ENCODE measurements around the gene DRAM1.
"Not testable (repeated sequence)": the region's sequence is repeated elsewhere in the genome, so short reads cannot be mapped to it uniquely, and the experiment has no call there.

Gene DRAM1

GRCh38 chr12:101859664-101860607, 17.4 kb upstream of the DRAM1 start:
- Histone ChIP-seq H3K9ac (ENCODE audit: low read length in 2 of 2) (no peak overlapping the region), H3K4me3 (ENCODE audit: low read length in 2 of 2) (no peak overlapping the region), H3K27ac (ENCODE audit: low read length) (no peak overlapping the region), H3K4me1 (ENCODE audit: control insufficient read depth, insufficient read depth, low read length) (peaks cover 3% of the 10 kb centered on the region), H3K36me3 (ENCODE audit: control insufficient read depth in 2 of 2, insufficient read depth in 2 of 2, low read length in 2 of 2) (no peaks in the 10 kb centered on the region), H3K27me3 (ENCODE audit: control insufficient read depth in 1 of 2, insufficient read depth in 2 of 2, low read length in 2 of 2) (no peaks in the 10 kb centered on the region), H3K9me3 (ENCODE audit: control insufficient read depth in 2 of 2, low read length in 2 of 2) (no peaks in the 10 kb centered on the region)

- H3K4me1 ChIP-seq (ENCODE audit: control insufficient read depth, insufficient read depth, low read length); H3K9me3 ChIP-seq (ENCODE audit: control insufficient read depth in 2 of 2, low read length in 2 of 2); H3K27me3 ChIP-seq (ENCODE audit: control insufficient read depth in 1 of 2, insufficient read depth in 2 of 2, low read length in 2 of 2): not testable (repeated sequence)
Observed at GRCh38 chr12:101861688-101862087, 15.7 kb upstream of the DRAM1 start.

GRCh38 chr12:101862245-101862644, 15.1 kb upstream of the DRAM1 start:
- Histone ChIP-seq H3K4me1 (ENCODE audit: control insufficient read depth, insufficient read depth, low read length) (no peaks in the 10 kb centered on the region), H3K27ac (ENCODE audit: low read length) (no peak overlapping the region), H3K9ac (ENCODE audit: low read length in 2 of 2) (no peak overlapping the region), H3K9me3 (ENCODE audit: control insufficient read depth in 2 of 2, low read length in 2 of 2) (no peaks in the 10 kb centered on the region), H3K27me3 (ENCODE audit: control insufficient read depth in 1 of 2, insufficient read depth in 2 of 2, low read length in 2 of 2) (no peaks in the 10 kb centered on the region), H3K36me3 (ENCODE audit: control insufficient read depth in 2 of 2, insufficient read depth in 2 of 2, low read length in 2 of 2) (no peaks in the 10 kb centered on the region), H3K4me3 (ENCODE audit: low read length in 2 of 2) (no peak overlapping the region)

More at GRCh38 chr12:101861688-101862087, 15.7 kb upstream of the DRAM1 start:
- not testable (repeated sequence) for H3K4me3 ChIP-seq (ENCODE audit: low read length in 2 of 2); H3K9ac ChIP-seq (ENCODE audit: low read length in 2 of 2); H3K36me3 ChIP-seq (ENCODE audit: control insufficient read depth in 2 of 2, insufficient read depth in 2 of 2, low read length in 2 of 2); H3K27ac ChIP-seq (ENCODE audit: low read length)

GRCh38 chr12:101863981-101864380, 13.4 kb upstream of the DRAM1 start:
- Histone ChIP-seq H3K9me3 (ENCODE audit: control insufficient read depth in 2 of 2, low read length in 2 of 2) (no peaks in the 10 kb centered on the region), H3K4me3 (ENCODE audit: low read length in 2 of 2) (no peak overlapping the region), H3K9ac (ENCODE audit: low read length in 2 of 2) (no peak overlapping the region), H3K27me3 (ENCODE audit: control insufficient read depth in 1 of 2, insufficient read depth in 2 of 2, low read length in 2 of 2) (no peaks in the 10 kb centered on the region), H3K36me3 (ENCODE audit: control insufficient read depth in 2 of 2, insufficient read depth in 2 of 2, low read length in 2 of 2) (no peaks in the 10 kb centered on the region), H3K27ac (ENCODE audit: low read length) (no peak overlapping the region), H3K4me1 (ENCODE audit: control insufficient read depth, insufficient read depth, low read length) (no peaks in the 10 kb centered on the region)

GRCh38 chr12:101866615-101867373, 10.6 kb upstream of the DRAM1 start:
- Histone ChIP-seq H3K36me3 (ENCODE audit: control insufficient read depth in 2 of 2, insufficient read depth in 2 of 2, low read length in 2 of 2) (no peaks in the 10 kb centered on the region), H3K4me3 (ENCODE audit: low read length in 2 of 2) (no peak overlapping the region), H3K9me3 (ENCODE audit: control insufficient read depth in 2 of 2, low read length in 2 of 2) (no peaks in the 10 kb centered on the region), H3K9ac (ENCODE audit: low read length in 2 of 2) (no peak overlapping the region), H3K27me3 (ENCODE audit: control insufficient read depth in 1 of 2, insufficient read depth in 2 of 2, low read length in 2 of 2) (no peaks in the 10 kb centered on the region), H3K27ac (ENCODE audit: low read length) (no peak overlapping the region), H3K4me1 (ENCODE audit: control insufficient read depth, insufficient read depth, low read length) (no peaks in the 10 kb centered on the region)

- H3K4me1 ChIP-seq (ENCODE audit: control insufficient read depth, insufficient read depth, low read length); H3K27me3 ChIP-seq (ENCODE audit: control insufficient read depth in 1 of 2, insufficient read depth in 2 of 2, low read length in 2 of 2); H3K9me3 ChIP-seq (ENCODE audit: control insufficient read depth in 2 of 2, low read length in 2 of 2); H3K4me3 ChIP-seq (ENCODE audit: low read length in 2 of 2); H3K27ac ChIP-seq (ENCODE audit: low read length); H3K36me3 ChIP-seq (ENCODE audit: control insufficient read depth in 2 of 2, insufficient read depth in 2 of 2, low read length in 2 of 2); H3K9ac ChIP-seq (ENCODE audit: low read length in 2 of 2): not testable (repeated sequence)
Observed at GRCh38 chr12:101867619-101868018, 9.8 kb upstream of the DRAM1 start.

- Histone ChIP-seq H3K4me3 (ENCODE audit: low read length in 2 of 2) (no peak overlapping the region), H3K27ac (ENCODE audit: low read length) (no peak overlapping the region), H3K9ac (ENCODE audit: low read length in 2 of 2) (no peak overlapping the region), H3K4me1 (ENCODE audit: control insufficient read depth, insufficient read depth, low read length) (no peaks in the 10 kb centered on the region), H3K27me3 (ENCODE audit: control insufficient read depth in 1 of 2, insufficient read depth in 2 of 2, low read length in 2 of 2) (no peaks in the 10 kb centered on the region), H3K36me3 (ENCODE audit: control insufficient read depth in 2 of 2, insufficient read depth in 2 of 2, low read length in 2 of 2) (no peaks in the 10 kb centered on the region), H3K9me3 (ENCODE audit: control insufficient read depth in 2 of 2, low read length in 2 of 2) (no peaks in the 10 kb centered on the region)
Observed at GRCh38 chr12:101870925-101871324, 6.5 kb upstream of the DRAM1 start.

GRCh38 chr12:101875162-101875561, 2.2 kb upstream of the DRAM1 start:
- Histone ChIP-seq H3K27ac (ENCODE audit: low read length) (peak overlapping the region; percentile 49), H3K27me3 (ENCODE audit: control insufficient read depth in 1 of 2, insufficient read depth in 2 of 2, low read length in 2 of 2) (no peaks in the 10 kb centered on the region), H3K9me3 (ENCODE audit: control insufficient read depth in 2 of 2, low read length in 2 of 2) (no peaks in the 10 kb centered on the region), H3K4me1 (ENCODE audit: control insufficient read depth, insufficient read depth, low read length) (peaks cover 6% of the 10 kb centered on the region), H3K9ac (ENCODE audit: low read length in 2 of 2) (no peak overlapping the region), H3K36me3 (ENCODE audit: control insufficient read depth in 2 of 2, insufficient read depth in 2 of 2, low read length in 2 of 2) (no peaks in the 10 kb centered on the region), H3K4me3 (ENCODE audit: low read length in 2 of 2) (no peak overlapping the region)

- peak overlapping the region; percentile 94 to 96 for H3K9ac ChIP-seq (ENCODE audit: low read length in 2 of 2)
- no peaks in the 10 kb centered on the region for H3K36me3 ChIP-seq (ENCODE audit: control insufficient read depth in 2 of 2, insufficient read depth in 2 of 2, low read length in 2 of 2)
- peak overlapping the region; percentile 88 for H3K27ac ChIP-seq (ENCODE audit: low read length)
- H3K4me1 ChIP-seq (ENCODE audit: control insufficient read depth, insufficient read depth, low read length): peaks cover 6% of the 10 kb centered on the region
- H3K4me3 ChIP-seq (ENCODE audit: low read length in 2 of 2): peak overlapping the region; percentile 77 to 98
- H3K9me3 ChIP-seq (ENCODE audit: control insufficient read depth in 2 of 2, low read length in 2 of 2): no peaks in the 10 kb centered on the region
- H3K27me3 ChIP-seq (ENCODE audit: control insufficient read depth in 1 of 2, insufficient read depth in 2 of 2, low read length in 2 of 2): no peaks in the 10 kb centered on the region
Observed at GRCh38 chr12:101876322-101876860, 989 bp upstream of the DRAM1 start.

- Histone ChIP-seq H3K27me3 (ENCODE audit: control insufficient read depth in 1 of 2, insufficient read depth in 2 of 2, low read length in 2 of 2) (no peaks in the 10 kb centered on the region), H3K27ac (ENCODE audit: low read length) (peak overlapping the region; percentile 88), H3K4me1 (ENCODE audit: control insufficient read depth, insufficient read depth, low read length) (peaks cover 6% of the 10 kb centered on the region), H3K36me3 (ENCODE audit: control insufficient read depth in 2 of 2, insufficient read depth in 2 of 2, low read length in 2 of 2) (no peaks in the 10 kb centered on the region), H3K9me3 (ENCODE audit: control insufficient read depth in 2 of 2, low read length in 2 of 2) (no peaks in the 10 kb centered on the region), H3K4me3 (ENCODE audit: low read length in 2 of 2) (peak overlapping the region; percentile 77 to 98), H3K9ac (ENCODE audit: low read length in 2 of 2) (peak overlapping the region; percentile 94 to 96)
Observed at GRCh38 chr12:101877806-101878242, 444 bp downstream of the DRAM1 start.

Measured in stomach smooth muscle (tissue), 2 donors.